Activated naive CD4-positive, alpha-beta T cell treated with anti-CD3 and anti-CD28 coated beads, Interleukin-2, amount 50 U/mL, for 72 hours (primary cell): ENCODE measurements around the gene CCDC17. TPM values are rescaled to one million over a fixed set of nuclear protein-coding genes. Genes with fewer than 3 reads are reported as not detected.
A peak's percentile ranks its signal among the peaks of the same experiment; 100 is the strongest.

Experiments used
- ATAC-seq, 2 donors: fragments of 150-1000 bp; cut with Tn5 transposase; 2 replicates each; pipeline ENCODE4 v1.10.0; 2021; ENCODE audit warnings: mild to moderate bottlenecking in 2 of 2, moderate library complexity in 2 of 2
- DNase-seq, 2 donors: peaks; one replicate each; pipeline ENCODE4 v3.0.0; 2021 to 2022; ENCODE audit warnings: low spot score in 2 of 2
- H3K27ac Mint-ChIP-seq, 2 donors: one replicate each; pipeline ENCODE4 v1.8.0; 2022; ENCODE audit warnings: mild to moderate bottlenecking in 2 of 2, mixed read lengths in 2 of 2
- H3K36me3 Mint-ChIP-seq, 2 donors: one replicate each; pipeline ENCODE4 v1.8.0; 2022; ENCODE audit warnings: mixed read lengths in 2 of 2
- H3K9me3 Mint-ChIP-seq, 2 donors: one replicate each; pipeline ENCODE4 v1.8.0; 2022; ENCODE audit warnings: mixed read lengths in 2 of 2
- total RNA-seq, 2 donors: library from RNA; stranded (reverse); gene quantifications; one replicate each; pipeline ENCODE4 v1.2.3, GENCODE V29; 2022

Gene CCDC17
- total RNA-seq, 2 donors from 2014 or later, result 2.6 to 3.6 TPM

DNA sequence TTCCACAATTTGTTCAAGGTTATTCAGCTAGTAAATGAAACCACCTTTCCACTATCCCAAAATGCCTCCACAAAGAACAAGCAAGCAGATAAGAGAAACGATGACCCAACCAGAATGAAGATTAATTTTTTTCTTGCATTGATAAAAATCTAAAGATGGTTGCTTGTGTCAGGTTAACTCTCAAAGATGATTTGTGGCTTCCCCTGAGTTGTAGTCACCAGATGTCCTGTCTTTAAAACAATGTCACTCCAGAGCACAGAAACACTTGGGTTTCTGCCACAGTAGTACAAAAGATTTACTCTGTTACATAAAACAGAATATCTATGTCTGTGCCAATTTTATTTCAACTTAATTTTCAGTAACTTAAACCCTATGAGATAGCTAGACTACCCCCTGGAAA is 11.4 kb upstream of the CCDC17 start:
- no peak for ATAC-seq
- H3K36me3 Mint-ChIP-seq, result peaks cover 3 to 7% of the 10 kb centered on the region in 2 donors
- H3K27ac Mint-ChIP-seq, result no peak overlapping the region

GRCh38 chr1:45630429-45630828 is 6.6 kb upstream of the CCDC17 start:
- Mint-ChIP-seq H3K36me3 (peaks cover 0 to 12% of the 10 kb centered on the region in 2 donors), H3K9me3 (no peaks in the 10 kb centered on the region), H3K27ac (no peak overlapping the region)
- ATAC-seq, result no peak
- no peak for DNase-seq

More for the DNA sequence above, 11.4 kb upstream of the CCDC17 start:
- H3K9me3 Mint-ChIP-seq, result no peaks in the 10 kb centered on the region
- DNase-seq, result no peak

DNA sequence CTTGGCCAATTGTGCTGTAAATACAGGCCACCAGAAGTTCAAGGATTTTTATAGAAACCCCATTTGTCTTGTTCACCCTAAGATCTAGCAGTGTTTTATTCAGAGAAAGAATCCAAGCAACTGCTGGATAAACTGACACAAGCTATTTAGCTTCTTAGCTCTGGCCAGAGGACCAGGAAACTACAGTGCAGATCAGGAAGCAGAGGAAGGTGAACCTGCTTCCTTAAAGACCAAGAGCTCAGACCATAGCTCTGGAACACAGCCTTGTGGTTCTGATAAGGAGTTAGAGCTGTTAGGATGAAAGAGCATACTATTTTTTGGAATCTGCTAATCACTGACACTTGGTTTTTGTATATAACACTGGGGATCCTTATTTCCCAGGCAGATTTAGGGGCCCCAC is 5.2 kb upstream of the CCDC17 start:
- no peak for DNase-seq
- Mint-ChIP-seq H3K36me3 (peaks cover 0 to 12% of the 10 kb centered on the region in 2 donors), H3K27ac (peak overlapping the region in 1 of 2 donors; percentile 36), H3K9me3 (no peaks in the 10 kb centered on the region)
- ATAC-seq, result no peak

DNA sequence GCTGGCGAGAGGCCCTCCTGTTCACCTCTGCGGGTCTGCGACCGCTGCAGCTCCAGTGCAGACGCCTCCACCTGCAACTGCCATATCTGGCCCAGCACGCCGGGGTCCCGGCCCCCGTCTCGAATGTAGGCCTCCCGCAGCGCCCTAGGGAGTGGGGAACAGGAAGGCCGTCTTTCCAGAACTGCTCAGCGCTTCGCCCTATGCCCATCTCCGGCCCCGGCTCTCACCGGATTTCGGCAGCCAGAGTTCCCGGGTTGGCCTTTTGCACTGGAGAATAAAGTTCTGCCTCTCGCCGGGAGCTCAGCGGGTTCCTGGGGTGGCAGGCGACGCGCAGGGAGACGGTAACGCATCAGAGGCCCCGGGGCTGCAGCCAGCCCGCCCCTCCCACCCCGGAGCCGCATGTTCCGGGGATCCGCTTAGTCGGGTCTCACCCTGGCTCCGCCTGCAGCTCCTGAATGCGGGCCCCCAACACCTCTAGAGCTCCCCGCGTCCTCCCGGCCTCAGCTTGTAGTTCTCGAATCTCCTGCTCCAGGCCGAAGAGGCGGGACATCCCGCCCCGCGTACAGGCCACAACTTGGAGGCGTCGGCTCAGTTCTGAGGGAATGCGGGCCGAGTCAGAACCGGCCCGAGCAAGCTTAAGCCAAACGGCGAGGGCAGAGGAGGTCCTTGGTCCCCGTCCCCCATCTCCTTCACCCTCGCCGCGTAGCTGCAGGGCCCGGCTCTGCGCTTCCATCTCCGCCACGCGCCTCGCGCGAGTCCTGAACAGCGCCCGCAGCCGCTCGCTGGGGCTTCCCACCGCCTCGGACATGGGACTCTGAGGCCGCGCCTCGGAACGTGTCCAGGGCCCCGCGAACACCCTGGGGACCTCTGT is 1.1 kb downstream of the CCDC17 start:
- peak in 1 of 2 donors; percentile 2 for ATAC-seq
- H3K36me3 Mint-ChIP-seq, result no peaks in the 10 kb centered on the region
- DNase-seq, result no peak
- peak overlapping the region; percentile 73 to 76 for H3K27ac Mint-ChIP-seq
- H3K9me3 Mint-ChIP-seq, result no peaks in the 10 kb centered on the region

DNA sequence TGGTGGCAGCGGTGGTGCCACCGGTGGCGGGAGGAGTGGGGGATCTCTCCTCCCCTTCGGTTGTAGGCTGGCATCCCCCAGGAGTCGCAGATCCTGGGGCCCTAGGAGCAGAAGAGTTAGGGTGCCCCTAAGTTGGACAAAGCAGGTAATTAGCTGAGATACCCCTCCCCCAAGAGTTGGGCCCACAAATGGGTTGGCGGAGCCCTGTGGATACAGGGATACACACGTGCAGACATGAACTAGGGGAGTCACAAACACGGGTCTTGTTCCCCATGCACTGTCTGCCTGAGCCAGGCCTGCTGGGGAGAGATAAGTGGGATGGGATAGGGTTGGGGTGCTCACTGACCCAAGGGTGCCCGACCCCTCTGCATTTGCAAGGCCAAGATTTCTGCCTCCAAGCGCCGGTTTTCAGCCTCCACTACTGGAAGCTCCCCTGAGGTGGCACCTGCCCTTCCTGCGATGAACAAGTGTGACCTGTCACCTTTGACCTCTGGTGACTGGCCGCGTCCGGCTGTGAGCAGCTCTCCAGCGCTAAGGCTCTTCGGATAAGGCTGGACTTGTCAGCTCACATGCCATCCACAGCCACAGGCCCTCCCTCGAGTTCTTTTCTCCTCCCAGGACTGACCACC is 1.8 kb downstream of the CCDC17 start:
- Mint-ChIP-seq H3K9me3 (no peaks in the 10 kb centered on the region), H3K27ac (peak overlapping the region in 1 of 2 donors; percentile 76), H3K36me3 (peaks cover 4% of the 10 kb centered on the region in 2 donors)
- no peak for DNase-seq
- ATAC-seq, result peak; percentile 15 to 19

GRCh38 chr1:45621501-45621836 is 2.4 kb downstream of the CCDC17 start:
- peak; percentile 23 to 26 for ATAC-seq
- peaks cover 5 to 6% of the 10 kb centered on the region in 2 donors for H3K36me3 Mint-ChIP-seq
- peak overlapping the region; percentile 74 to 76 for H3K27ac Mint-ChIP-seq
- H3K9me3 Mint-ChIP-seq, result no peaks in the 10 kb centered on the region
- no peak for DNase-seq

DNA sequence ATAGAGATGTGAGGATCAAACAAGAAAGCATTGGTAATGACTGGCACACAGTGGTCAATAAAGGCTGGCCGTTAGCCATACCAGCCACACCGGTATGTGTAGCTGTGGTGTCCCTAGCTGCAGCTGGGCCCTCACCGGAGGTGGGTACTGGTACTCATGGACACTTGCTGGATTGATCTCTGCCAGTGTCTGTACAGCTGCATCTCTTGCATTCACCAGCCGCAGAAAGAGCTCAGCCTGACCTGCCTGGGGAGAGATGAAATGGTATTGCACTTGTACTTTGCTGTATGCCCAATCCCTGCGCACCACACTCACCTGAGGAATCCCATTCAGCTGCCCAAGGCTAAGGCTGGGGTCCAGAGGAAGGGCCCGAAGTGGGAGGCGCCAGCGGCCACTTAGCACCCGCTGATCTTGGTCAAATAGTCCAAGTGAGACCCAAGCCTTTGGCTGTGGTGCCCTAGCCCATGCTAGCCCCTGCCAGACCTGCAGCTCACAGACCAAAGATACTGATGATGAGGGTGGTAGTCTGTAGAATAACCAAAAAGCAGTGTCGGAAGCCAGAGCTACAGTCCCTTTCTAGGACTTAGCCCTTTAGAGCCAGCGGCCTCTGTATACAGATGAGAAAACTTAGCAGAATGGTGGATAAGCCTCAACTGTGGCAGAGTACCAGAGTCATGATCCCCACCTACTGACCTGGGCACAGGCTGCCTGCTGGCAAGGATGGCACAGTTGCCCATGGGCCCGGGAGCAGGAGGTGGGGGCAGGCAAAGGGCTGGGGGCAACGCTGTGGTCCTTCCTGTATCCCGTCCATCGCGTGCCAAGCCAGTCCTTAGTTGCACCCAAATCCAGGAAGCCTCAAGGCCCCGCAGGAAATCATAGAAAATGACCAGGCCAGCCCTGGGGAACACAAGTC is 3.0 kb downstream of the CCDC17 start:
- DNase-seq (no peak), ATAC-seq (peak; percentile 16 to 22)
- no peaks in the 10 kb centered on the region for H3K9me3 Mint-ChIP-seq
- H3K36me3 Mint-ChIP-seq, result peaks cover 5 to 12% of the 10 kb centered on the region in 2 donors
- peak overlapping the region; percentile 76 to 94 for H3K27ac Mint-ChIP-seq

- DNase-seq, result no peak
- Mint-ChIP-seq H3K27ac (peak overlapping the region; percentile 76 to 94), H3K36me3 (peaks cover 9 to 15% of the 10 kb centered on the region in 2 donors), H3K9me3 (no peaks in the 10 kb centered on the region)
- no peak for ATAC-seq
Observed at GRCh38 chr1:45619149-45619921, 4.5 kb downstream of the CCDC17 start.

DNA sequence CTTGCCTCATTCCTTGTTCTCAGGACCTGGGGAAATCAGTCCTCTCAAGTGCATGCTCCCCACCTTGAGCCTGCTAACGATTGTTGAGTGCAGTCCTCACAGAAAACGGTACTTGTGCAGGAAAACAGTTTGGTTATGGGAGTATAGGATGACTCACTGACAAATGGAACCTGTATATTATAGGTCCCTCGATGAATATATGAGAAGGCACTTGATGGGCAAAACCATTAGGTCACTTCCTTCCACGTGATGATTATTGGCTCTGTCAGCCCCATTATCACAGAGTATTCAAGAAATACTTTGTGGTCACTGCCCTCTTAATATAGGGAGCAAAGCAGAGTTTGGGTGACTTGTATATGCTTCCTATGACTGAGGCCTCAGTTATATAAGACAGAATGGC is 6.2 kb downstream of the CCDC17 start:
- DNase-seq, result no peak
- ATAC-seq, result no peak
- H3K9me3 Mint-ChIP-seq, result no peaks in the 10 kb centered on the region
- peak overlapping the region in 1 of 2 donors; percentile 61 for H3K27ac Mint-ChIP-seq
- peaks cover 9 to 15% of the 10 kb centered on the region in 2 donors for H3K36me3 Mint-ChIP-seq

- Mint-ChIP-seq H3K27ac (peak overlapping the region in 1 of 2 donors; percentile 50), H3K36me3 (peaks cover 9 to 15% of the 10 kb centered on the region in 2 donors), H3K9me3 (no peaks in the 10 kb centered on the region)
- ATAC-seq (no peak), DNase-seq (no peak)
Observed at GRCh38 chr1:45615885-45616284, 8.0 kb downstream of the CCDC17 start.

DNA sequence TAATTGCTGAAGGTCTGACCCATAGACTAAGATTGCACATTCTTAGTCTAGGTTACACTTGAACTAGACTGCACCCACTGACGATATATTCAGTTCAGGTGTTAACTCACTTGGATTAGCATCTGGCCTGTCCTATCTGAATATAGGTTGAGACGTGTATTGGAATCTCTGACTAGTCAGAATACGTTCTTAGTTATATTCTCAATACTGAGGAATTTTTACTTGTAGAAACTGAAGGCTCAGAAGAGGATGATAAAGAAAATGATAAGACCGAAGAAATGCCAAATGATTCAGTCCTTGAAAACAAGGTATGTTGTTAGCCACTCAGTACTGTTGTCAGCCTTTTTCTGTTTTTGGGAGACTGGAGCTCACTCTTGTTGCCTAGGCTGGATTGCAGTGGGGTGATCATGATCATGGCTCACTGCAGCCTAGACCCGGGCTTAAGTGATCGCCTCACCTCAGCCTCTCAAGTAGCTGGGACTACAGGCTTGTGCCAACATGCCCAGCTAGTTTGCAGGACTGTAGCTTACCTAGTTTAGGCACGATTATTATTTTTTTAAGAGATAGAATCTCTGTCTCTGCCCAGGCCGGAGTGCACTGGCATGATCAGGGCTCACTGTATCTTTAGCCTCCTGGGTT is 10.8 kb downstream of the CCDC17 start:
- Mint-ChIP-seq H3K9me3 (no peaks in the 10 kb centered on the region), H3K27ac (peak overlapping the region; percentile 1 to 31), H3K36me3 (peaks cover 9 to 21% of the 10 kb centered on the region in 2 donors)
- ATAC-seq (no peak), DNase-seq (no peak)

DNA sequence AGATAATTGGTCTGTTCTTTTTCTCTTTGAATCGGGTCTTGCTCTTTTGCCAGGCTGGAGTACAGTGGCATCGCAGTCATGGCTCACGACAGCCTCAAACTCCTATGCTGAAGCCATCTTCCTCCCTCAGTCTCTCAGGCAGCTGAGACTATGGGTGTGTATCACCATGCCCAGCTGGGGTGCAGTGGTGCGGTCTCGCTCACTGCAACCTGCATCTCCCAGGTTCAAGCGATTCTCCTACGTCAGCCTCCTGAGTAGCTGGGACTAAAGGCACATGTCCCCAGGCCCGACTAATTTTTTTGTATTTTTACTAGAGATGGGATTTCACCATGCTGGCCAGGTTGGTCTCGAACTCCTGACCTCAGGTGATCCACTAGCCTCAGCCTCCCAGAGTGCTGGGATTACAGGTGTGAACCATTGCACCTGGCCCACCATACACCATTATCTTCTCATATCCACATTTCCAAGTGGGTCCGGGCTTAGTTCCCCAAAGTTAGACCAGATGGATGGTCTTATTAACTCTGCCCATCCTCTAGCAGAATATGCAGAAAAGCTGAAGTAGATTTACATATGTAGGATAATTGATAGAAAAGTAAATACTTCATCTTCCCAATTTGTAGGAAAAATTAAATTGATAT is 13.1 kb downstream of the CCDC17 start:
- ATAC-seq, result no peak
- Mint-ChIP-seq H3K9me3 (no peaks in the 10 kb centered on the region), H3K27ac (peak overlapping the region in 1 of 2 donors; percentile 73), H3K36me3 (peaks cover 23 to 27% of the 10 kb centered on the region in 2 donors)
- DNase-seq, result no peak

- H3K36me3 Mint-ChIP-seq, result peaks cover 19 to 26% of the 10 kb centered on the region in 2 donors
- DNase-seq, result no peak
- no peaks in the 10 kb centered on the region for H3K9me3 Mint-ChIP-seq
- peak overlapping the region; percentile 39 to 52 for H3K27ac Mint-ChIP-seq
- peak in 1 of 2 donors; percentile 12 for ATAC-seq
Observed at GRCh38 chr1:45608175-45609156, 15.4 kb downstream of the CCDC17 start.

GRCh38 chr1:45607404-45608074 is 16.3 kb downstream of the CCDC17 start:
- H3K36me3 Mint-ChIP-seq, result peaks cover 19 to 26% of the 10 kb centered on the region in 2 donors
- H3K9me3 Mint-ChIP-seq, result no peaks in the 10 kb centered on the region

More at GRCh38 chr1:45607404-45608074, 16.3 kb downstream of the CCDC17 start:
- DNase-seq (no peak), ATAC-seq (peak in 1 of 2 donors; percentile 14)
- H3K27ac Mint-ChIP-seq, result peak overlapping the region; percentile 52 to 75
